ENCODE measurements around the gene C16orf89.
"Not testable (repeated sequence)": the region's sequence is repeated elsewhere in the genome, so short reads cannot be mapped to it uniquely, and the experiment has no call there.

Gene C16orf89

DNA sequence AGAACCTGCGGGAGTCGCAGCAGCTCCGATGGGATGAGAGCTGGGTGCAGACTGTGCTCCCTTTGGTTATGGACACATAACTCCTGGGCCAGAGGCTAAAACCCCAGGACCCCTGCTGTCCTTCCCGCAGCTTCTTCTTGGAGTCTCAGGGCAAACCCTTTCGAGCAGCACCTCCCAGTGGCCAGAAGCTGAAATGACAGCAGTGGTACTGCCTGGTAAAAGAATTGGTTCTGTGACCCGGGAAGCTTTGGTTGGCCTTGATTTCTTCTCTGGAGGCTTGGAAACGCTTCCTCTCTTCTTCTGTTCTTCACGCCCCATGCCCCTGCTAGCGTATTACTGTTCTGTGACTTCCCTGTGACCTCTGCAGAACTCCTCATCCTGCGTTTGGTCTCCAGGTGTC, 19.0 kb upstream of the C16orf89 start:
- DNase-seq (ENCODE audit: low read depth in 3 of 3, low spot score in 1 of 3) = peak in 1 of 3 donors; percentile 43

- DNase-seq (ENCODE audit: low read depth in 3 of 3, low spot score in 1 of 3) = not testable (repeated sequence)
Measured at GRCh38 chr16:5084099-5084731, 18.5 kb upstream of the C16orf89 start.

GRCh38 chr16:5083646-5084045, 17.9 kb upstream of the C16orf89 start:
- DNase-seq (ENCODE audit: low read depth in 3 of 3, low spot score in 1 of 3) = not testable (repeated sequence)

DNA sequence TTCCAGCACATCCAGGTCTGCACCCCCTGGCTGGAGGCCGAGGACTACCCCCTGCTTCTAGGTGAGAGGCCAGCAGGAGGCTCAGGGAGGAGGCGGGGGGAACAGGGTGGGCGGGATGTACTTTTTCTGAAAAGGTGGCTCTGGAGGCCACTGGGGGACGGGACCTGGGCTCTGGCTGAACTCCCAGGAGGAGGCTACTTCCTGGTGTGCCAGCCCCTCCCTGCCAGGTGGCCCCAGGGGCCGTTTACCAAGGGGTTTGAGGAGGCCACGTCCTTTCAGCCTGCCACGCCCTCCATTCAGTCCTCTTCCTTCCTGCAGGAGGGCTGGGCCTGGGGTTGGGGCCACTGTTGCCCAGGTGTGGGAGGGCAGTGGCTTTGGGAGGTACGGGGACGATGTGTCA, 15.2 kb upstream of the C16orf89 start:
- not testable (repeated sequence) for DNase-seq (ENCODE audit: low read depth in 3 of 3, low spot score in 1 of 3)

- DNase-seq (ENCODE audit: low read depth in 3 of 3, low spot score in 1 of 3) = not testable (repeated sequence)
Measured at GRCh38 chr16:5080461-5080860, 14.7 kb upstream of the C16orf89 start.

DNA sequence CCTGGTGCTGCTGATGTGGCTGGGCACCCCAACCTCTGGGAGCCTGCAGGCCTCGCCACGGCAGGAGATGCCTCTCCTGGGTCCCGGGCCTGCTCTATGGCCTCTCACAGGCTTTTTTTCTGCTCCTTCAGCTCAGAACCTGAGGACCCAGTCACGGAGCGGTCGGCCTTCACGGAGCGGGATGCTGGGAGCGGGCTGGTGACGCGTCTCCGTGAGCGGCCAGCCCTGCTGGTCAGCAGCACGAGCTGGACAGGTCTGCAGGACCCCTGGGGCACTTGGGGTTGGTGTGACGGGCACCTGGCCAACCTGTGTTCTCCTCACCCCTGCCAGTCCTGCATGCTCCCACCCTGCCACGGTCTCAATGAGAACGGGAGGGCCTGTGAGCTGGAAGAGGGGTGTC, 12.9 kb upstream of the C16orf89 start:
- no peak for DNase-seq (ENCODE audit: low read depth in 3 of 3, low spot score in 1 of 3)

DNA sequence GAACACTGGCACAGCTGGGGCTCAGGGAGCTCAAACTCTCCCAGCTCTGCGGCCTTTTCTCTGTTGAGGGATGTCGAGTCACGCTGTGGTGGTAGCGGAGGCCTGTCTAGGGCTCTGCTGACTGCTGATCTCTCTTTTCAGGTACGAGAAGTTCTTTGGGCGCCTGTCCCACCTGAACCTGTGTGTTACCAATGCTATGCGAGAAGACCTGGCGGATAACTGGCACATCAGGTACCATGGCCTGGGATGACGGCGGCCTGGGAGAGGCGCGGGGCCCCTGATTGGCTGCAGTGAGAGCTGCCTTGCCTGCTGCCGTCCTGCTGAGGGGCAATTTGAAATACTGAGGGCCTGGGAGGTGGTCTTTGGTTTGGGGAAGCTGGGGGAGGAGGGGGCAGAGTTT, 11.5 kb upstream of the C16orf89 start:
- DNase-seq (ENCODE audit: low read depth in 3 of 3, low spot score in 1 of 3) = no peak

- DNase-seq (ENCODE audit: low read depth in 3 of 3, low spot score in 1 of 3) = no peak
Measured at GRCh38 chr16:5075637-5076036, 9.9 kb upstream of the C16orf89 start.

GRCh38 chr16:5073771-5074170, 8.0 kb upstream of the C16orf89 start:
- not testable (repeated sequence) for DNase-seq (ENCODE audit: low read depth in 3 of 3, low spot score in 1 of 3)

- no peak for DNase-seq (ENCODE audit: low read depth in 3 of 3, low spot score in 1 of 3)
Measured at GRCh38 chr16:5073279-5073629, 7.5 kb upstream of the C16orf89 start.

GRCh38 chr16:5072334-5073278, 6.8 kb upstream of the C16orf89 start:
- DNase-seq (ENCODE audit: low read depth in 3 of 3, low spot score in 1 of 3) = no peak

GRCh38 chr16:5071681-5072333, 6.1 kb upstream of the C16orf89 start, which contains the start of gene ALG1:
ALG1 (plus strand) TSS chr16:5071843; CDS start chr16:5071850, 7 bp downstream.
- DNase-seq (ENCODE audit: low read depth in 3 of 3, low spot score in 1 of 3) = peak; percentile 70 to 80 (median 78)

DNA sequence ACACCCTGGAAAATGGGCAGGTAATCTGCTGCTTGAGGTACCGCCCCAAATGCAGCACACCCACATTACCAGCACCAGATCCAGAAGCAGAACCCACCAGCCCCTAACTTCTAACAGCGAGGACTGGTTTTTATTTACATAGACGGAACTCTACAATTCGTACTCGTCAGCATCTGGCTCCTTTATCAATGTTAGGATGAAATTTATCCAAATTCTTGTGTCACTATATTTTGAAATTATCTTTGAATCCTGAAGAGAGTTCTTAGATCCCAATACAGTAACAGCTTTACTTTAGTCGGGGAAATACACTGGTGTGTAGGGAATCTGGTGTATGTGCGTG, 5.6 kb upstream of the C16orf89 start:
- DNase-seq (ENCODE audit: low read depth in 3 of 3, low spot score in 1 of 3) = no peak

GRCh38 chr16:5070431-5071186, 4.9 kb upstream of the C16orf89 start:
- no peak for DNase-seq (ENCODE audit: low read depth in 3 of 3, low spot score in 1 of 3)

DNA sequence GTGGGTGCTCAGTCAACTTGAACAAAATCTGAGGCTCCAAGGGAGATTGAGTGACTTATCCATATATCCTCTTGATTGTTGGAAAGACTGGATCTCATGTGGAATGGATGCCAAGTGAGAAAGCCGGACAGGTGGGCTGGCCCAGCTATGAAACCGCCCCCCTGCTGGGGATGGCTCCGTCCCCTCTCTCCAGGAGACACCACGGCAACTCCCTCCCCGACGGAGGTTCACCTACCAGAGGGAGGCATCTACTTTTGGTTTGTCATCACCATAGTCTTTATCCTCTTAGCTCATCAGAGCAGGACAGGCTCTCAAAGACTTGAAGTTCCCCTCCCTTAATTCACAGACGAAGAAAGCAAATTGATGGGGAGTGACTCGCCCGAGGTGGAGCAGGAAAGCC, 4.1 kb upstream of the C16orf89 start:
- no peak for DNase-seq (ENCODE audit: low read depth in 3 of 3, low spot score in 1 of 3)

GRCh38 chr16:5069048-5069447, 3.3 kb upstream of the C16orf89 start:
- DNase-seq (ENCODE audit: low read depth in 3 of 3, low spot score in 1 of 3) = no peak

DNA sequence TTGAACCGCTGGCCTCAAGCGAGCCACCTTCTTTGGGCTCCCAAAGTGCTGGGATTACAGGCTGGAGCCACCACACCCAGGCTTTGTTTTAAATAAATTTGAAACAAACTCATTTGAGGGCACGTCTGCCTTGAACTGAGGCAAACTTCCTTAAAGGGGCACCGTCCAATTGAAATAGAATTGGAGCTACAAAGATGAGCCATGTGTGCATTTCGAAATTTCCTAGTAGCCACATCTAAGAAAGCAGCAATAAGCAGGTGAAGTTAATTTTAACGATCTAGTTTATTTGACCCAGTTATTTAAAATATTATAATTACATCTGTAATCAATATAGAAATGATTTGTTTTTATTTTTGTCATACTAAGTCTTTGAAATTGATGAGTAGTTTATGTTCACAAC, 755 bp upstream of the C16orf89 start:
- no peak for DNase-seq (ENCODE audit: low read depth in 3 of 3, low spot score in 1 of 3)

DNA sequence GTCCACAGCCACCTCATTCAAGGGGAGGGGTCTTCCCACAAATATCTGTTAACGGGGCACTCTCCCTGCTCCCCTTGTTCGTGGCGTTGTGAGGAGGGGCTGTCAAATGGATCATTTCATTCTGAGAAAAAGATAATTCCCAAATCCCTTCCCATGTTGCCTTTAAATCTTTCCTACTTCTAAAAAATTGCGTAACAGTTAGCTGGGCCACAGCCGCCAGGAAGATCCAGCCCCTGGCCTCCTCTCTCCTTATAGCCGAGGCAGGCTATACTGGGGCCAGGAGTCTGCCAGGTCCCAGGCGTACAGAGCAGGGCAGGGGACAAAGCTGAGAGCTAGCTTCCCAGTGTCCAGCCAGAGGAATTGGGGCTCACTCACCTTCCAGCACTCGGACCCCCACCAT, 430 bp downstream of the C16orf89 start:
- no peak for DNase-seq (ENCODE audit: low read depth in 3 of 3, low spot score in 1 of 3)

- no peak for DNase-seq (ENCODE audit: low read depth in 3 of 3, low spot score in 1 of 3)
Measured at GRCh38 chr16:5064915-5065314, 841 bp downstream of the C16orf89 start.

- no peak for DNase-seq (ENCODE audit: low read depth in 3 of 3, low spot score in 1 of 3)
Measured at GRCh38 chr16:5062790-5063765, 2.7 kb downstream of the C16orf89 start.

Measured in stimulated activated CD4-positive, alpha-beta T cell treated with anti-CD3 and anti-CD28 coated beads, TNF-alpha, amount 100 ng/mL, for 1 hour (primary cell).